CD14-positive monocyte (primary cell): ENCODE measurements around the gene MAN1C1. TPM values are rescaled to one million over a fixed set of nuclear protein-coding genes. Genes with fewer than 3 reads are reported as not detected.

ENCODE experiments used
- DNase-seq, 3 donors: peaks; one replicate each; pipeline ENCODE4 v3.0.0-alpha.2; 2011 to 2022
- H2AFZ ChIP-seq: 2 replicates; pipeline ENCODE4 v1.6.0; 2012; ENCODE audit warnings: mild to moderate bottlenecking, low read depth, low read length, inconsistent platforms; ENCODE audit not compliant: insufficient read depth, poor library complexity, severe bottlenecking
- H3K27ac ChIP-seq, 2 donors: 1 replicate in 1 of 2; 2 replicates in 1 of 2; pipeline ENCODE4 v1.5.1; 2012 to 2013; ENCODE audit warnings: low read length in 2 of 2, control low read depth in 1 of 2, inconsistent platforms in 1 of 2, low read depth in 1 of 2, mild to moderate bottlenecking in 1 of 2
- H3K27me3 ChIP-seq, 2 donors: one replicate each; pipeline versions ENCODE4 v1.6.0 to v1.6.1; 2011 to 2013; ENCODE audit warnings: low read length in 2 of 2; ENCODE audit not compliant: control insufficient read depth in 2 of 2, insufficient read depth in 2 of 2
- H3K36me3 ChIP-seq, 2 donors: replicated peaks in 1 of 2; 1 replicate in 1 of 2; 2 replicates in 1 of 2; pipeline versions ENCODE4 v1.5.1 to v1.6.1; 2012 to 2013; ENCODE audit warnings: low read length in 2 of 2, control low read depth in 1 of 2, inconsistent platforms in 1 of 2, mild to moderate bottlenecking in 1 of 2; ENCODE audit not compliant: insufficient read depth in 2 of 2, control insufficient read depth in 1 of 2
- H3K4me1 ChIP-seq, 2 donors: 1 replicate in 1 of 2; 2 replicates in 1 of 2; pipeline versions ENCODE4 v1.5.1 to v1.6.1; 2012 to 2013; ENCODE audit warnings: low read length in 2 of 2, control low read depth in 1 of 2, inconsistent platforms in 1 of 2, mild to moderate bottlenecking in 1 of 2, moderate library complexity in 1 of 2; ENCODE audit not compliant: insufficient read depth in 2 of 2, control insufficient read depth in 1 of 2
- H3K4me2 ChIP-seq: replicated peaks from 2 replicates; pipeline ENCODE3; 2012; ENCODE audit warnings: low read length, moderate library complexity, mild to moderate bottlenecking; ENCODE audit not compliant: poor library complexity, severe bottlenecking; ENCODE audit errors: extremely low read depth
- H3K4me3 ChIP-seq, 3 experiments: fragments of 200-600 bp in 1 of 3; sonication (generic) in 1 of 3; replicated peaks in 1 of 3; 1 replicate in 2 of 3; 2 replicates in 1 of 3; pipeline ENCODE4 v1.5.1; 2011 to 2013; ENCODE audit warnings: low read length in 3 of 3, mild to moderate bottlenecking in 3 of 3, control low read depth in 2 of 3, low read depth in 2 of 3, inconsistent platforms in 1 of 3, moderate library complexity in 1 of 3
- H3K79me2 ChIP-seq: 2 replicates; pipeline ENCODE4 v1.6.0; 2012; ENCODE audit warnings: mild to moderate bottlenecking, control low read depth, inconsistent platforms, low read length, moderate library complexity; ENCODE audit not compliant: insufficient read depth
- H3K9ac ChIP-seq: 2 replicates; pipeline ENCODE4 v1.6.0; 2017; ENCODE audit warnings: low read length, mild to moderate bottlenecking; ENCODE audit not compliant: insufficient read depth, poor library complexity, severe bottlenecking
- H3K9me3 ChIP-seq, 2 donors: replicated peaks in 1 of 2; 1 replicate in 1 of 2; 2 replicates in 1 of 2; pipeline versions ENCODE4 v1.5.1 to v1.6.1; 2012 to 2013; ENCODE audit warnings: low read length in 2 of 2, control low read depth in 1 of 2; ENCODE audit not compliant: control insufficient read depth in 1 of 2, insufficient read depth in 1 of 2
- H4K20me1 ChIP-seq: 2 replicates; pipeline ENCODE4 v1.6.0; 2012; ENCODE audit warnings: mild to moderate bottlenecking, low read length, control low read depth, moderate library complexity; ENCODE audit not compliant: insufficient read depth
- H3K27ac Mint-ChIP-seq, 7 donors: one replicate each; pipeline ENCODE4 v1.8.0; 2020; ENCODE audit warnings: mild to moderate bottlenecking in 7 of 7, mixed read lengths in 7 of 7, moderate library complexity in 6 of 7, inconsistent platforms in 2 of 7
- H3K27me3 Mint-ChIP-seq, 3 donors: one replicate each; pipeline ENCODE4 v1.8.0; 2021 to 2022; ENCODE audit warnings: low read depth in 3 of 3, mild to moderate bottlenecking in 3 of 3, mixed read lengths in 3 of 3, moderate library complexity in 3 of 3, inconsistent platforms in 1 of 3
- H3K36me3 Mint-ChIP-seq, 2 donors: one replicate each; pipeline ENCODE4 v1.8.0; 2020; ENCODE audit warnings: mixed read lengths in 2 of 2, inconsistent platforms in 1 of 2, mild to moderate bottlenecking in 1 of 2
- H3K4me1 Mint-ChIP-seq: one replicate; pipeline ENCODE4 v1.8.0; 2020; ENCODE audit warnings: mild to moderate bottlenecking, mixed read lengths
- H3K4me3 Mint-ChIP-seq, 2 donors: one replicate each; pipeline ENCODE4 v1.8.0; 2020; ENCODE audit warnings: mild to moderate bottlenecking in 2 of 2, mixed read lengths in 2 of 2, moderate library complexity in 1 of 2
- H3K9me3 Mint-ChIP-seq, 7 donors: one replicate each; pipeline ENCODE4 v1.8.0; 2020 to 2022; ENCODE audit warnings: mixed read lengths in 7 of 7, mild to moderate bottlenecking in 6 of 7, moderate library complexity in 6 of 7, inconsistent platforms in 2 of 7
- CTCF ChIP-seq: fragments of 200-600 bp; IDR thresholded peaks from one replicate; pipeline ENCODE4 v1.8.0; 2022; ENCODE audit warnings: antibody characterized with exemption, mild to moderate bottlenecking
- WGBS: methylation state at CpG from one replicate; pipeline ENCODE4 v1.1.5; 2013; ENCODE audit warnings: missing lambda C conversion rate; ENCODE audit not compliant: insufficient coverage; 5-methylcytosine and 5-hydroxymethylcytosine counted together
- intact Hi-C, 2 donors: fragments of 100-400 bp; cut with micrococcal nuclease; formaldehyde crosslinking; loops; one replicate each; pipeline versions ENCODE4 v1.15.0 to v1.15.1; 2023
- polyA plus RNA-seq, 3 donors: library from polyadenylated mRNA; depleted of rRNA in 1 of 3; unstranded in 2 of 3; stranded (reverse) in 1 of 3; fragments of 300-500 nt in 2 of 3; fragments of >200 nt in 1 of 3; fragmentation: Illumina TruSeq in 2 of 3; gene quantifications; 1 replicate in 2 of 3; 2 replicates in 1 of 3; pipeline ENCODE4 v1.2.3, GENCODE V29; 2012 to 2021

MAN1C1 gene
- polyA plus RNA-seq, 3 donors, result 1.2 to 7.2 (median 1.7) TPM

GRCh38 chr1:25785333-25786067 is 168.9 kb downstream of the MAN1C1 start:
- peaks cover 1 to 2% (median 2%) of the 10 kb centered on the region in 3 donors for H3K27me3 Mint-ChIP-seq
- H3K36me3 ChIP-seq, result peaks cover 12 to 35% of the 10 kb centered on the region in 2 donors
- no peak overlapping the region for H3K4me2 ChIP-seq
- no peak overlapping the region for H2AFZ ChIP-seq
- no peaks in the 10 kb centered on the region for H3K79me2 ChIP-seq
- H3K9me3 Mint-ChIP-seq, result peaks cover 0 to 4% (median 0%) of the 10 kb centered on the region in 7 donors
- H4K20me1 ChIP-seq, result no peaks in the 10 kb centered on the region
- H3K4me3 ChIP-seq, result no peak overlapping the region
- no peak overlapping the region for H3K27ac Mint-ChIP-seq
- no peak overlapping the region for H3K9ac ChIP-seq
- H3K4me3 Mint-ChIP-seq, result no peak overlapping the region
- no peak for TF ChIP-seq CTCF
- no peaks in the 10 kb centered on the region for H3K4me1 Mint-ChIP-seq
- H3K4me1 ChIP-seq, result no peaks in the 10 kb centered on the region
- 95% methylated on average over 7 of the region's 10 CpGs for WGBS
- DNase-seq, result no peak
- no peaks in the 10 kb centered on the region for H3K27me3 ChIP-seq
- H3K9me3 ChIP-seq, result no peaks in the 10 kb centered on the region
- H3K36me3 Mint-ChIP-seq, result peaks cover 33 to 40% of the 10 kb centered on the region in 2 donors
- intact Hi-C loops, result no loop called here
- H3K27ac ChIP-seq, result no peak overlapping the region

GRCh38 chr1:25786887-25787759 is 170.5 kb downstream of the MAN1C1 start:
- intact Hi-C loops, result no loop called here
- Histone ChIP-seq H3K4me3 (no peak overlapping the region), H3K79me2 (no peaks in the 10 kb centered on the region), H3K4me2 (no peak overlapping the region), H3K4me1 (no peaks in the 10 kb centered on the region), H3K9me3 (no peaks in the 10 kb centered on the region), H3K27ac (no peak overlapping the region), H4K20me1 (no peaks in the 10 kb centered on the region), H2AFZ (no peak overlapping the region), H3K9ac (no peak overlapping the region), H3K27me3 (no peaks in the 10 kb centered on the region), H3K36me3 (peaks cover 12 to 35% of the 10 kb centered on the region in 2 donors)
- H3K27ac Mint-ChIP-seq, result peak overlapping the region in 1 of 7 donors; percentile 23
- no peak for TF ChIP-seq CTCF
- H3K9me3 Mint-ChIP-seq, result peaks cover 0 to 4% (median 0%) of the 10 kb centered on the region in 7 donors
- WGBS, result 92% methylated on average over 5 of the region's 11 CpGs
- no peaks in the 10 kb centered on the region for H3K4me1 Mint-ChIP-seq
- peaks cover 1 to 2% (median 2%) of the 10 kb centered on the region in 3 donors for H3K27me3 Mint-ChIP-seq
- H3K4me3 Mint-ChIP-seq, result no peak overlapping the region
- DNase-seq, result no peak
- peaks cover 33 to 38% of the 10 kb centered on the region in 2 donors for H3K36me3 Mint-ChIP-seq
